HCT116 (cell line): ENCODE data around the gene CPB1. TPM values are rescaled to one million over a fixed set of nuclear protein-coding genes. Genes with fewer than 3 reads are reported as not detected.

Experiments
- ATAC-seq: fragments of 200-7000 bp; cut with Tn5 transposase; 2 replicates; pipeline ENCODE4 v1.9.1; 2020; ENCODE audit warnings: mild to moderate bottlenecking, moderate library complexity
- BruUV-seq: library from RNA; stranded (reverse); fragments of 400-500 nt; replicated peaks from 2 replicates; lab custom pipeline; 2021; lab: Mats Ljungman, UMichigan
- CTCF ChIA-PET: fragments of 300-600 bp; sonication (Branson Sonifier 250); formaldehyde crosslinking; loops from one replicate; lab custom pipeline; 2021; ENCODE audit warnings: antibody characterized with exemption; lab: Charles Lee
- POLR2A ChIA-PET: fragments of 300-600, 350-600 bp; sonication (Branson Sonifier 250); formaldehyde crosslinking; loops from one replicate; lab custom pipeline; 2021; ENCODE audit warnings: antibody characterized with exemption; lab: Charles Lee
- RAD21 ChIA-PET, 2 experiments: fragments of 300-600 bp; sonication (Branson Sonifier 250); formaldehyde crosslinking; loops; one replicate each; lab custom pipeline; 2023; ENCODE audit warnings: low total read pairs in 2 of 2; ENCODE audit not compliant: uncharacterized antibody in 2 of 2, unreplicated experiment in 2 of 2, low non-redundant PET in 1 of 2; lab: Charles Lee
- DNase-seq: peaks from one replicate; pipeline ENCODE4 v3.0.0-alpha.2; 2010; ENCODE audit warnings: low read depth, low spot score
- H2AFZ ChIP-seq: fragments of 200-600 bp; shearing (Covaris generic), sonication (generic); 2 replicates; pipeline ENCODE4 v1.6.1; 2017; ENCODE audit warnings: low read depth, mixed run types, mixed read lengths, antibody characterized with exemption, low read length; ENCODE audit not compliant: poor library complexity, severe bottlenecking
- H3K27ac ChIP-seq: 2 replicates; pipeline ENCODE4 v1.5.1; 2012; ENCODE audit warnings: low read depth, low read length
- H3K27me3 ChIP-seq: fragments of 200-600 bp; sonication (generic); 2 replicates; pipeline ENCODE4 v1.6.1; 2016; ENCODE audit warnings: mixed run types, low read length, mixed read lengths; ENCODE audit not compliant: insufficient read depth
- H3K36me3 ChIP-seq, 2 experiments: fragments of 200-500 bp in 1 of 2; fragments of 200-600 bp in 1 of 2; sonication (Bioruptor generic) in 1 of 2; sonication (generic) in 1 of 2; 2 replicates each; pipeline versions ENCODE4 v1.5.1 to v1.6.1; 2014 to 2016; ENCODE audit warnings: low read length in 2 of 2, inconsistent platforms in 1 of 2, mixed read lengths in 1 of 2, mixed run types in 1 of 2; ENCODE audit not compliant: insufficient read depth in 2 of 2, control insufficient read depth in 1 of 2
- H3K4me1 ChIP-seq, 2 experiments: fragments of 200-600 bp in 1 of 2; sonication (generic) in 1 of 2; 2 replicates each; pipeline versions ENCODE4 v1.5.1 to v1.6.1; 2012 to 2017; ENCODE audit warnings: low read length in 2 of 2, inconsistent platforms in 1 of 2, mild to moderate bottlenecking in 1 of 2, mixed read lengths in 1 of 2, mixed run types in 1 of 2, moderate library complexity in 1 of 2; ENCODE audit not compliant: insufficient read depth in 2 of 2, control insufficient read depth in 1 of 2
- H3K4me2 ChIP-seq: fragments of 200-600 bp; sonication (generic); 2 replicates; pipeline ENCODE4 v1.6.1; 2017; ENCODE audit warnings: mixed run types, low read length, mixed read lengths
- H3K4me3 ChIP-seq, 2 experiments: fragments of 200-600 bp in 1 of 2; sonication (generic) in 1 of 2; replicated peaks in 1 of 2; 2 replicates each; pipeline ENCODE4 v1.5.1; 2011 to 2016; ENCODE audit warnings: low read length in 2 of 2, control low read depth in 1 of 2, low read depth in 1 of 2, mild to moderate bottlenecking in 1 of 2, mixed read lengths in 1 of 2, mixed run types in 1 of 2
- H3K79me2 ChIP-seq: fragments of 200-600 bp; sonication (generic); 2 replicates; pipeline ENCODE4 v1.6.1; 2017; ENCODE audit warnings: mild to moderate bottlenecking, mixed run types, low read length, moderate library complexity, mixed read lengths; ENCODE audit not compliant: insufficient read depth
- H3K9ac ChIP-seq: fragments of 200-600 bp; sonication (generic); 2 replicates; pipeline ENCODE4 v1.6.1; 2016; ENCODE audit warnings: low read length, mixed read lengths
- H3K9me2 ChIP-seq: fragments of 200-600 bp; sonication (generic), shearing (Covaris generic); 2 replicates; pipeline ENCODE4 v1.6.1; 2017; ENCODE audit warnings: mixed run types, mild to moderate bottlenecking, moderate library complexity; ENCODE audit not compliant: insufficient read depth
- H3K9me3 ChIP-seq, 2 experiments: fragments of 200-500 bp in 1 of 2; fragments of 200-600 bp in 1 of 2; sonication (Bioruptor generic) in 1 of 2; sonication (generic) in 1 of 2; 2 replicates each; pipeline ENCODE4 v1.6.1; 2014 to 2017; ENCODE audit warnings: low read length in 2 of 2, mixed read lengths in 2 of 2, inconsistent platforms in 1 of 2, low read depth in 1 of 2, mild to moderate bottlenecking in 1 of 2, mixed run types in 1 of 2, moderate library complexity in 1 of 2; ENCODE audit not compliant: control insufficient read depth in 1 of 2, insufficient read depth in 1 of 2
- H4K20me1 ChIP-seq: fragments of 200-600 bp; sonication (generic), shearing (Covaris generic); 2 replicates; pipeline ENCODE4 v1.6.1; 2017; ENCODE audit warnings: mixed run types, mild to moderate bottlenecking, moderate library complexity; ENCODE audit not compliant: insufficient read depth
- CBX3 ChIP-seq: IDR thresholded peaks from 2 replicates; pipeline ENCODE4 v1.6.1; 2012; ENCODE audit warnings: low read depth
- EZH2phosphoT487 ChIP-seq: fragments of 200-600 bp; IDR thresholded peaks from 2 replicates; pipeline ENCODE4 v1.6.1; 2018; ENCODE audit warnings: antibody characterized with exemption, borderline replicate concordance
- FOSL1 ChIP-seq: IDR thresholded peaks from 2 replicates; pipeline ENCODE4 v1.6.1; 2012; ENCODE audit warnings: low read depth
- MAX ChIP-seq: IDR thresholded peaks from 2 replicates; pipeline ENCODE4 v1.6.1; 2012
- POLR2A ChIP-seq: IDR thresholded peaks from 2 replicates; pipeline ENCODE4 v1.7.0; 2011; ENCODE audit warnings: borderline replicate concordance; ENCODE audit not compliant: insufficient read depth, insufficient read length; ENCODE audit errors: extremely low read depth
- POLR2AphosphoS5 ChIP-seq: IDR thresholded peaks from 2 replicates; pipeline ENCODE4 v1.6.1; 2011; ENCODE audit warnings: mild to moderate bottlenecking, low read depth, low read length, moderate library complexity
- REST ChIP-seq: IDR thresholded peaks from 2 replicates; pipeline ENCODE4 v1.6.1; 2012; ENCODE audit warnings: low read depth
- SIN3A ChIP-seq: IDR thresholded peaks from 2 replicates; pipeline ENCODE4 v1.6.1; 2012; ENCODE audit warnings: low read depth
- SRF ChIP-seq: IDR thresholded peaks from 2 replicates; pipeline ENCODE4 v1.6.1; 2012; ENCODE audit warnings: low read depth
- TCF7L2 ChIP-seq: IDR thresholded peaks from 2 replicates; pipeline ENCODE4 v1.7.0; 2011; ENCODE audit warnings: borderline replicate concordance, inconsistent platforms; ENCODE audit not compliant: insufficient read depth, insufficient read length; ENCODE audit errors: extremely low read depth
- YY1 ChIP-seq: IDR thresholded peaks from 2 replicates; pipeline ENCODE4 v1.6.1; 2011; ENCODE audit warnings: low read length, low read depth, moderate library complexity, mild to moderate bottlenecking; ENCODE audit not compliant: insufficient replicate concordance; ENCODE audit errors: extremely low read depth
- ZBTB33 ChIP-seq: IDR thresholded peaks from 2 replicates; pipeline ENCODE4 v1.6.1; 2011; ENCODE audit warnings: mild to moderate bottlenecking, low read length, moderate library complexity; ENCODE audit not compliant: insufficient replicate concordance; ENCODE audit errors: extremely low read depth
- ZFX ChIP-seq: fragments of 450-650 bp; IDR thresholded peaks from 2 replicates; pipeline ENCODE4 v1.6.1; 2017
- intact Hi-C: fragments of 100-400 bp; cut with micrococcal nuclease; formaldehyde crosslinking; loops from 2 replicates; pipeline ENCODE4 v1.10.0; 2022
- total RNA-seq: library from RNA; stranded (reverse); gene quantifications from one replicate; pipeline ENCODE4 v1.2.1, GENCODE V29; 2021; ENCODE audit not compliant: unreplicated experiment

Gene CPB1
- total RNA-seq, 1 experiment from 2014 or later: 6.2 TPM

GRCh38 chr3:148816981-148817525, 10.6 kb upstream of the CPB1 start:
- Histone ChIP-seq H3K9me3 (no peaks in the 10 kb centered on the region), H3K36me3 (no peaks in the 10 kb centered on the region), H4K20me1 (no peaks in the 10 kb centered on the region), H3K27ac (no peak overlapping the region), H2AFZ (no peak overlapping the region), H3K27me3 (no peaks in the 10 kb centered on the region), H3K4me3 (no peak overlapping the region), H3K4me2 (no peak overlapping the region), H3K9me2 (no peaks in the 10 kb centered on the region), H3K4me1 (no peaks in the 10 kb centered on the region), H3K9ac (no peak overlapping the region), H3K79me2 (no peaks in the 10 kb centered on the region)
- POLR2A ChIA-PET: no interaction called here
- TF ChIP-seq FOSL1: no peak
- no peak for TF ChIP-seq POLR2AphosphoS5
- no peak for TF ChIP-seq EZH2phosphoT487
- TF ChIP-seq YY1: no peak
- no peak for TF ChIP-seq REST
- TF ChIP-seq ZFX: no peak
- no peak for TF ChIP-seq ZBTB33
- TF ChIP-seq CBX3: no peak
- TF ChIP-seq SRF: no peak
- TF ChIP-seq POLR2A: no peak
- TF ChIP-seq TCF7L2: no peak
- no peak for TF ChIP-seq MAX
- no peak for TF ChIP-seq SIN3A
- CTCF ChIA-PET: no interaction called here
- DNase-seq: no peak
- ATAC-seq: no peak
- BruUV-seq: no TSS peak
- intact Hi-C loops: no loop called here
- RAD21 ChIA-PET: no interaction called here
